Measurements from ENCODE around the gene C1D.
"Not testable (repeated sequence)": the region's sequence is repeated elsewhere in the genome, so short reads cannot be mapped to it uniquely, and the experiment has no call there.

Gene C1D

DNA sequence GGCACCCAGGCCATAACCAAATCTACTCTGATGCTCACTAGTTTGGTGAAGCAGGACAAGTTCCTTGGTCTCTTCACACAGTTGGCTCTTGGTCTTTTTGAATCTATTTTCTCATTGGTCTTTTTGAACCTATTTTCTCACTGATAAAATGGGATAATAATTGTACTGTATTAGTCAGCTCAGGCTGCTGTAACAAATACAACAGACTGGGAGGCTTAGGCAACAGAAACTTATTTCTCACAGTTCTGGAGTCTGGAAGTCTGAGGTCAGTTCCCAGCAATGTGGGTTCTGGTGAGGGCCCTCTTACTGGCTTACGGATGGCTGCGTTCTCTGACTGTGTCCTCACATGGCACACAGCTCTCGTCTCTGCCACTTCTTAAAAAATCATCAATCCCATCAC lies 63.5 kb downstream of the C1D start:
- no peak for DNase-seq (ENCODE audit: low spot score)

DNA sequence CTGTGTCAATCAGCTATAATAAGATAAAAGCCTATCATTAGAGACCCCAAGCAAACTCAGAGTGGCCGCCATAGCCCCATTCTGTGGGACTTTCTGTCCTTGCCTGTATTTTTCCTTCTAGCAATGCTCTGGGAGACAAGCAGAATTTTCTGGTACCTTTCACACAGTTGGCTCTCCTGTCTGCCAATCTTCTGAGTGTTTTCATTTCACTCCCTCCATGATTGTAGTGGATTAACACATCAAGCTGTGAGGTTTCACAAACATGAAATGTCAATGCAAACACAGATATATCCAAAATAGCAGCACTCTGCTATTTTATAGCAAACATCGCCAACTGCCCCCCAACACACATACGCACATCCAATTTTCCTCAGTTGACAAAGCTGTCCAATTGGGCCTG lies 64.9 kb downstream of the C1D start:
- no peak for DNase-seq (ENCODE audit: low spot score)

DNA sequence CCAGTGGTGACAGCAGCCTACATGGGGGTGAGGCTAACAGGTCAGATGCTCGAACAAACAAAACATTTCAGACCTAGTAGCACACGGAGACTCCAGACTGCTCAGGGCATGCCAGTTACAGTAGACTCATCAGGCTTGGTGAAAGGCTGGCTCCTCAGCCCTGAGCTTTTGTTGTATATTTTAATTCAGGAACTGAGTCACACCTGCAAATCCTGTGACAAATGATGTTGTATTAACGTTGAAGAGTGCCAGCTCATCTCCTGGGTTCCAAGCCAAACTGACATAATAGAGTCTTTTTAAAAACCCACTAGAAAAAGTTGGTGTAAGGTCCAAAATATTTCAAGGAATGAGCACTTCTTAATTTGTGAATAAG lies 65.3 kb downstream of the C1D start:
- peak; percentile 57 for DNase-seq (ENCODE audit: low spot score)

DNA sequence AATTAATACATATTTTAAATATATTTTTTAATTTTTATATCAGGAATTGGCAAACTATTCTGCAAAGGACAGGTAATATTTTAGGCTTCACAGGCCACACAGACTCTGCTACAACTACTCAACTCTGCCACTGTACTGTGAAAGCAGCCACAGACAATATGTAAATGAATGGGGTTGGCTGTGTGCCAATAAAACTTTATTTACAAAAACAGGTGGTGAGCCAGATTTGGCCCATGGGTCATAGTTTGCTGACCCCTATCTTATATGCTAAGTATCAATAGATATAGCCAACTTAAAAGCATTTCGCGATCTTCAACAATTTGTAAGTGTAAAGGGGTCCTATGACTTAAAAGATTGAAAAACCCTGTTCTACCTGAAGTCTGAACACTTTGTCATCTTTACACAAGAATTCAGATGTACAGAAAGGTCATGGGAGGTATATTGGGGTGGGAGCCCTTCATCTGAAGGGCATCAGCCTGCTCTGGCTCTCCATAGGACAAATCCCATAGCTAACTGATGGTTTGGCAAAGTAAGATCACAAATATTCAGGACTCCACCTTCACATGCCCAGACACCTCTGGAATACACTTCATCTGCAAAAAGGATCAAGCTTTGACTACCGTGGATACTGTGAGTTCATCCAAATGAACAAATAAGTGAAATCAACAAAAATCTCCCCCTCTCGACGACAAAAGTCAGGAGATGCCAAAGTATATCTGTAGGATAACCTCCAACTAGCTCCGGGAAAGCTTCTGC lies 65.9 kb downstream of the C1D start:
- DNase-seq (ENCODE audit: low spot score), result no peak

DNA sequence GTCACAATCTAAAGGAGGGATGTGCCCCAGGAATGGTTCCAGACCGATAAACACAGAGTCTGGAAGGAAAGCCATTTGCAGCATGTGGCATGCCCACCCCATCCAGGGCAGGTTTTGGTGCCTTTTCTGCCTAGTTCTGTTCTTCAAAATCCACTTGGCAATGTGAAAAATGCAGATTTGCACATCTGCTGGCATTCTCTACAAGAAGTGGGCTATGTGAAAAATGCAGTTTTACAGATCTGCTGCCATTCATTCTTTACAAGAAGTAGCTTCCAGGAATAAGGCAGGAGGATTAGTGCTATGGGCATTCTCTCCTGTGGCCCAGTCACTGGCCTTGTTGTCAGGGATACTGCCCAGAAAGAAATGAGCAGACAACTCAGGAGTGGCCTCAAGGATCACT lies 68.1 kb downstream of the C1D start:
- no peak for DNase-seq (ENCODE audit: low spot score)

DNA sequence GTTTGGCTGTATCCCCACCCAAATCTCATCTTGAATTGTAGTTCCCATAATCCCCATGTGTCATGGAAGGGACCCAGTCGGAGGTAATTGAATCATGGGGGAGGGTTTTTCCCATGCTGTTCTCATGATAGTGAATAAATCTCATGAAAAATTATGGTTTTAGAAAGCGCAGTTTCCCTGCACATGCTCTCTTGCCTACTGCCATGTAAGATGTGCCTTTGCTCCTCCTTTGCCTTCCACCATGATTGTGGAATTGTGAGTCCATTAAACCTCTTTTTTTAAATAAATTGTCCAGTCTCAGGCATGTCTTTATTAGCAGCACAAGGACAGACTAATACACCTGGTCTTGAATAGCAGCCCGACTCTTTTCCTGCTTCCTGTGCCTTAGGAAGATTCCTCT lies 68.7 kb downstream of the C1D start:
- DNase-seq (ENCODE audit: low spot score), result not testable (repeated sequence)

DNA sequence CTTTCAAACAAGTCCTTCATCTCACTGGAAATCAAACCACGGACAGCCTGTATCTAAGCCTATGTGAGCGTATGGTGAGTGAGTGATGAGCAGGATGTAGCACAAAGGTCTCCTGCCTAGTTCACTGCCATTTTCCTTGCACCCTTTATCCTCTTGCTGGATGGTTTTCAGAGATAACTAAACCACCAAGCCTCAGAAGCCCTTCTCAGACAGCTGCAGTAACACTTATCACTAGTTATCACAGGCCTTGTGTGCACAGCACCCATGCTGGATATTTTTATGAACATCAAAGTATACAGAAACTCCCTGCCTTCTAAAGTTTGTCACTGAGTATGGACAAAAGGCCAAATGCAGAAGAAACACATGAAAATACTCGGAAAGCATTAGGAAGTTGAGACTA lies 69.5 kb downstream of the C1D start:
- no peak for DNase-seq (ENCODE audit: low spot score)

DNA sequence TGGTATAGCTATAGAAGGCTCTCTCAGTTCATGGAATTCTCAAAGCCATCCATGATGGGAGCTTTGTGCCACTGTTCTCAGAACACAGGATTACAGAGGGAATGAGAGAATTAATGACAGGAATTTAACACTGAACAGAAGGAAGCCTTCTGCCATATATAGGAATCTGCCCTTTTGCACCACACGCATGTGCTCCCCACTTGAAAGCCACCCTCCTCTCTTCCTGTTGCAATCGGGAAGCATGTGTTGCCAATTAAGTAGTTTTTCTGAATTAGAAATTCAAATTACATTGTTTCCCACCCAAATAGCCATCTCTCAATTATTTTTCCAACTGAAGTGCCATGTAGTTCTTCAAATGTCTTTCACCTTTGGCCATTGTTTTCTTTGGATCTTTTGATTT lies 71.3 kb downstream of the C1D start:
- no peak for DNase-seq (ENCODE audit: low spot score)
